ENCODE results near the gene FAM168B.

Gene FAM168B

GRCh38 chr2:131112529-131112928 lies 19.3 kb upstream of the FAM168B start:
- no peaks in the 10 kb centered on the region for H3K9me3 ChIP-seq (replicated peaks; ENCODE audit: insufficient read depth, low read length)
- H3K79me2 ChIP-seq (ENCODE audit: low read length) = peaks cover 98% of the 10 kb centered on the region
- DNase-seq = no peak
- no peak overlapping the region for H3K4me3 ChIP-seq (ENCODE audit: low read length)
- 0 out of 2 replicates have a peak, but pooled peaks cover 6% of the 10 kb centered on the region for H4K20me1 ChIP-seq (ENCODE audit: insufficient read depth, low read length)
- no peaks in the 10 kb centered on the region for H3F3A ChIP-seq (ENCODE audit: insufficient read depth, low read length)
- no peak overlapping the region for H2AFZ ChIP-seq (ENCODE audit: low read length)
- H3K9me2 ChIP-seq (replicated peaks; ENCODE audit: insufficient read depth, low read length) = no peaks in the 10 kb centered on the region
- TF ChIP-seq EZH2phosphoT487 (IDR thresholded peaks at IDR 0.05; ENCODE audit: low read length) (no peak), CTCF (IDR thresholded peaks at IDR 0.05; ENCODE audit: low read length) (no peak), EZH2 (optimal IDR thresholded peaks at IDR 0.05; ENCODE audit: low read depth, low read length) (no peak)
- no peak overlapping the region for H3K4me2 ChIP-seq (ENCODE audit: low read depth, low read length)
- H3K27me3 ChIP-seq (replicated peaks; ENCODE audit: insufficient read depth, low read length) = no peaks in the 10 kb centered on the region
- no peaks in the 10 kb centered on the region for H3K36me3 ChIP-seq (replicated peaks; ENCODE audit: insufficient read depth, low read length)
- no peak overlapping the region for H3K9ac ChIP-seq (ENCODE audit: low read length)
- no peaks in the 10 kb centered on the region for H3K4me1 ChIP-seq (ENCODE audit: low read length)
- no peak overlapping the region for H3K27ac ChIP-seq (ENCODE audit: low read length)

GRCh38 chr2:131105950-131106801 lies 12.9 kb upstream of the FAM168B start:
- no peaks in the 10 kb centered on the region for H3K9me3 ChIP-seq (replicated peaks; ENCODE audit: insufficient read depth, low read length)
- H2AFZ ChIP-seq (ENCODE audit: low read length) = peak overlapping the region; percentile 47
- peak; percentile 48 for DNase-seq
- 0 out of 2 replicates have a peak, but pooled peaks cover 6% of the 10 kb centered on the region for H4K20me1 ChIP-seq (ENCODE audit: insufficient read depth, low read length)
- no peaks in the 10 kb centered on the region for H3K9me2 ChIP-seq (replicated peaks; ENCODE audit: insufficient read depth, low read length)
- TF ChIP-seq EZH2phosphoT487 (IDR thresholded peaks at IDR 0.05; ENCODE audit: low read length) (no peak), CTCF (IDR thresholded peaks at IDR 0.05; ENCODE audit: low read length) (no peak), EZH2 (optimal IDR thresholded peaks at IDR 0.05; ENCODE audit: low read depth, low read length) (no peak)
- H3K27ac ChIP-seq (ENCODE audit: low read length) = peak overlapping the region; percentile 89
- peak overlapping the region; percentile 99 for H3K4me3 ChIP-seq (ENCODE audit: low read length)
- peaks cover 11% of the 10 kb centered on the region for H3K4me1 ChIP-seq (ENCODE audit: low read length)
- H3K4me2 ChIP-seq (ENCODE audit: low read depth, low read length) = peak overlapping the region; percentile 75
- no peaks in the 10 kb centered on the region for H3K36me3 ChIP-seq (replicated peaks; ENCODE audit: insufficient read depth, low read length)
- no peaks in the 10 kb centered on the region for H3K27me3 ChIP-seq (replicated peaks; ENCODE audit: insufficient read depth, low read length)
- peaks cover 15% of the 10 kb centered on the region for H3F3A ChIP-seq (ENCODE audit: insufficient read depth, low read length)
- H3K9ac ChIP-seq (ENCODE audit: low read length) = peak overlapping the region; percentile 99
- peaks cover 60% of the 10 kb centered on the region for H3K79me2 ChIP-seq (ENCODE audit: low read length)

- peaks cover 15% of the 10 kb centered on the region for H3F3A ChIP-seq (ENCODE audit: insufficient read depth, low read length)
- no peaks in the 10 kb centered on the region for H3K36me3 ChIP-seq (replicated peaks; ENCODE audit: insufficient read depth, low read length)
- H3K9me2 ChIP-seq (replicated peaks; ENCODE audit: insufficient read depth, low read length) = no peaks in the 10 kb centered on the region
- H3K9me3 ChIP-seq (replicated peaks; ENCODE audit: insufficient read depth, low read length) = no peaks in the 10 kb centered on the region
- H3K27me3 ChIP-seq (replicated peaks; ENCODE audit: insufficient read depth, low read length) = no peaks in the 10 kb centered on the region
- H3K4me2 ChIP-seq (ENCODE audit: low read depth, low read length) = peak within 1 kb of the TSS; percentile 75
- peaks cover 11% of the 10 kb centered on the region for H3K4me1 ChIP-seq (ENCODE audit: low read length)
- peak within 1 kb of the TSS; percentile 99 for H3K9ac ChIP-seq (ENCODE audit: low read length)
- peak within 1 kb of the TSS; percentile 47 for H2AFZ ChIP-seq (ENCODE audit: low read length)
- 0 out of 2 replicates have a peak, but pooled peaks cover 6% of the 10 kb centered on the region for H4K20me1 ChIP-seq (ENCODE audit: insufficient read depth, low read length)
- DNase-seq = peak; percentile 92
- H3K4me3 ChIP-seq (ENCODE audit: low read length) = peak within 1 kb of the TSS; percentile 99
- peaks cover 52% of the 10 kb centered on the region for H3K79me2 ChIP-seq (ENCODE audit: low read length)
- TF ChIP-seq CTCF (IDR thresholded peaks at IDR 0.05; ENCODE audit: low read length) (peak; percentile 3; the same call in 1 of the 2 replicates), EZH2phosphoT487 (IDR thresholded peaks at IDR 0.05; ENCODE audit: low read length) (no peak)
- H3K27ac ChIP-seq (ENCODE audit: low read length) = peak within 1 kb of the TSS; percentile 89
Observed at GRCh38 chr2:131105156-131105949, 12.1 kb upstream of the FAM168B start, which contains the start of gene PLEKHB2. Gene PLEKHB2, plus strand, starts transcription at chr2:131105336. Its CDS starts 15,606 bp downstream, at chr2:131120942.

Measured in MM.1S (cell line).